Spleen (tissue), 7 donors: Measurements from ENCODE around the gene PIGU.

ENCODE experiments used
- CTCF ChIP-seq, 11 experiments: fragments of 200-600 bp in 7 of 11; fragments of 450-650 bp in 4 of 11; sonication (generic) in 4 of 11; IDR thresholded peaks in 8 of 11; conservative IDR thresholded peaks in 3 of 11; 1 replicate in 7 of 11; 2 replicates in 4 of 11; pipeline versions ENCODE4 v1.4.0 to v1.8.0; 2016 to 2021; ENCODE audit warnings: antibody characterized with exemption in 11 of 11, inconsistent platforms in 4 of 11, mild to moderate bottlenecking in 1 of 11
- POLR2A ChIP-seq, 3 donors: fragments of 450-650 bp; IDR thresholded peaks; one replicate each; pipeline ENCODE4 v1.5.1; 2017; ENCODE audit warnings: antibody characterized with exemption in 3 of 3, mild to moderate bottlenecking in 1 of 3
- POLR2AphosphoS5 ChIP-seq, 3 donors: sonication (generic); formaldehyde crosslinking; IDR thresholded peaks; one replicate each; pipeline ENCODE4 v1.5.1; 2017; ENCODE audit warnings: antibody characterized with exemption in 3 of 3
- donor health status: DM: no; HTN: no; CAD: no; lungs with moderate emphysema.
- donor health status: DM: no; HTN: no; CAD: no.
- donor health status: DM: no; HTN: no; CAD: no.

GRCh38 chr20:34669094-34669493 is 7.8 kb downstream of the PIGU start:
- TF ChIP-seq CTCF (IDR thresholded peaks at IDR 0.05 in 8 of 11, conservative IDR thresholded peaks at IDR 0.05 in 3 of 11) = no peak
- TF ChIP-seq POLR2A (IDR thresholded peaks at IDR 0.05) = no peak
- no peak for TF ChIP-seq POLR2AphosphoS5 (IDR thresholded peaks at IDR 0.05)
